DND-41 (cell line): Measurements from ENCODE around the gene MAML3.

Experiments used
- ATAC-seq: fragments of 200-7000 bp; cut with Tn5 transposase; 3 replicates; pipeline ENCODE4 v1.9.1; 2021; ENCODE audit warnings: low read depth; ENCODE audit not compliant: insufficient read depth
- DNase-seq: peaks from one replicate; pipeline ENCODE4 v3.0.0-alpha.2; 2020
- H2AFZ ChIP-seq: 2 replicates; pipeline ENCODE4 v1.6.0; 2012; ENCODE audit warnings: low read depth, low read length
- H3K27ac ChIP-seq: 2 replicates; pipeline ENCODE4 v1.5.1; 2012; ENCODE audit warnings: low read length, inconsistent platforms
- H3K27me3 ChIP-seq: fragments of 200-600 bp; sonication (generic); 2 replicates; pipeline ENCODE4 v1.6.0; 2012; ENCODE audit warnings: low read length, mild to moderate bottlenecking, inconsistent platforms; ENCODE audit not compliant: insufficient read depth, poor library complexity
- H3K36me3 ChIP-seq: 2 replicates; pipeline ENCODE4 v1.5.1; 2012; ENCODE audit warnings: low read length, inconsistent platforms; ENCODE audit not compliant: insufficient read depth
- H3K4me1 ChIP-seq: 2 replicates; pipeline ENCODE4 v1.5.1; 2012; ENCODE audit warnings: mild to moderate bottlenecking, low read length; ENCODE audit not compliant: insufficient read depth
- H3K4me2 ChIP-seq: 2 replicates; pipeline ENCODE4 v1.6.0; 2012; ENCODE audit warnings: mild to moderate bottlenecking, moderate library complexity, low read length, inconsistent platforms; ENCODE audit not compliant: insufficient read depth
- H3K4me3 ChIP-seq, 2 experiments: fragments of 200-600 bp in 1 of 2; shearing (Covaris generic) in 1 of 2; 2 replicates each; pipeline ENCODE4 v1.5.1; 2012 to 2016; ENCODE audit warnings: inconsistent platforms in 2 of 2, low read length in 2 of 2, mild to moderate bottlenecking in 2 of 2, low read depth in 1 of 2, moderate library complexity in 1 of 2
- H3K79me2 ChIP-seq: 2 replicates; pipeline ENCODE4 v1.6.0; 2012; ENCODE audit warnings: low read length, inconsistent platforms; ENCODE audit not compliant: insufficient read depth
- H3K9ac ChIP-seq: 2 replicates; pipeline ENCODE4 v1.6.0; 2012; ENCODE audit warnings: low read depth, mild to moderate bottlenecking, inconsistent platforms, low read length, moderate library complexity
- H3K9me3 ChIP-seq: 2 replicates; pipeline ENCODE4 v1.5.1; 2012; ENCODE audit warnings: low read length, moderate library complexity, mild to moderate bottlenecking, inconsistent platforms; ENCODE audit not compliant: insufficient read depth, severe bottlenecking
- H4K20me1 ChIP-seq: 2 replicates; pipeline ENCODE4 v1.6.0; 2012; ENCODE audit warnings: low read length; ENCODE audit not compliant: insufficient read depth
- CTCF ChIP-seq: IDR thresholded peaks from 2 replicates; pipeline ENCODE4 v1.5.1; 2012; ENCODE audit warnings: borderline replicate concordance, low read length, moderate library complexity, mild to moderate bottlenecking; ENCODE audit not compliant: poor library complexity, severe bottlenecking; ENCODE audit errors: extremely low read depth
- EZH2 ChIP-seq: IDR thresholded peaks from 3 replicates; pipeline ENCODE4 v1.6.1; 2012; ENCODE audit warnings: borderline replicate concordance, low read depth, mild to moderate bottlenecking, moderate library complexity, low read length, inconsistent platforms; ENCODE audit not compliant: severe bottlenecking

The MAML3 gene

GRCh38 chr4:139847602-139848001, 306.4 kb downstream of the MAML3 start:
- no peak for TF ChIP-seq CTCF
- TF ChIP-seq EZH2 = no peak
- H3K4me2 ChIP-seq = no peak overlapping the region
- H3K27ac ChIP-seq = no peak overlapping the region
- ATAC-seq (no peak), DNase-seq (no peak)
- H3K9me3 ChIP-seq = no peaks in the 10 kb centered on the region
- H3K36me3 ChIP-seq = no peaks in the 10 kb centered on the region
- no peak overlapping the region for H3K9ac ChIP-seq
- no peak overlapping the region for H2AFZ ChIP-seq
- no peaks in the 10 kb centered on the region for H3K79me2 ChIP-seq
- peaks cover 4% of the 10 kb centered on the region; the same call in 1 of the 2 replicates for H3K4me1 ChIP-seq
- no peaks in the 10 kb centered on the region for H3K27me3 ChIP-seq
- H4K20me1 ChIP-seq = no peaks in the 10 kb centered on the region
- H3K4me3 ChIP-seq = no peak overlapping the region

GRCh38 chr4:139846766-139847165, 307.2 kb downstream of the MAML3 start:
- Histone ChIP-seq H3K4me1 (peaks cover 6% of the 10 kb centered on the region), H4K20me1 (no peaks in the 10 kb centered on the region), H2AFZ (no peak overlapping the region), H3K9ac (no peak overlapping the region), H3K9me3 (no peaks in the 10 kb centered on the region), H3K4me2 (no peak overlapping the region), H3K27ac (no peak overlapping the region), H3K27me3 (no peaks in the 10 kb centered on the region), H3K79me2 (no peaks in the 10 kb centered on the region), H3K4me3 (no peak overlapping the region), H3K36me3 (no peaks in the 10 kb centered on the region)
- TF ChIP-seq EZH2 = no peak
- no peak for TF ChIP-seq CTCF
- no peak for ATAC-seq
- no peak for DNase-seq

GRCh38 chr4:139845453-139846093, 308.4 kb downstream of the MAML3 start:
- TF ChIP-seq EZH2 (no peak), CTCF (no peak)
- H3K9me3 ChIP-seq = no peaks in the 10 kb centered on the region
- no peak for ATAC-seq
- H3K27ac ChIP-seq = no peak overlapping the region
- H3K27me3 ChIP-seq = no peaks in the 10 kb centered on the region
- no peaks in the 10 kb centered on the region for H4K20me1 ChIP-seq
- H3K4me3 ChIP-seq = no peak overlapping the region
- H3K36me3 ChIP-seq = no peaks in the 10 kb centered on the region
- H3K79me2 ChIP-seq = no peaks in the 10 kb centered on the region
- no peak for DNase-seq
- H3K4me1 ChIP-seq = peaks cover 10% of the 10 kb centered on the region
- H3K4me2 ChIP-seq = no peak overlapping the region
- H2AFZ ChIP-seq = no peak overlapping the region
- no peak overlapping the region for H3K9ac ChIP-seq
